GM18858 (cell line): ENCODE data around the gene ENG.

Source experiments
- ATAC-seq: cut with Tn5 transposase; IDR thresholded peaks from one replicate; pipeline ENCODE4 v1.9.1; 2021; ENCODE audit not compliant: unreplicated experiment

ENG gene

DNA sequence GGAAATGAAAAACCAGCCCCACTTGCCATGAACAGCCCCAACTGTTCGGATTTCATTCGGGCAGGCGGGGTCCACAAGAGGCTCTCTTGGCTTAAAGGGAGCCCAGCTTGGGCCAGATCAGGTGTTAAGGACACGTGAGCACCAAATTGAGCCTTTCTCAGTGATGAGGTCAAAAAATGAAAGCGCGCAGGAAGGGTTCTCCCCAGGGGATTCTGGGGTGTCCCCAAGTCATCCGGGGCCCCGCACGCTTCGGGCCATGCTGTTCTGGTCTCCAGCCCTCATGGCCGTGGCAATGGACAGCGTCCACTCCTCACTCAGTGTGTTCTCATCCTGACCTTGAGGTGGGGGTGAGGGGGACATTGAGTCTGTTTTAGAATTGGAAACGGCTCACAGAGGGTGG lies 12.1 kb upstream of the ENG start:
- no peak for ATAC-seq

DNA sequence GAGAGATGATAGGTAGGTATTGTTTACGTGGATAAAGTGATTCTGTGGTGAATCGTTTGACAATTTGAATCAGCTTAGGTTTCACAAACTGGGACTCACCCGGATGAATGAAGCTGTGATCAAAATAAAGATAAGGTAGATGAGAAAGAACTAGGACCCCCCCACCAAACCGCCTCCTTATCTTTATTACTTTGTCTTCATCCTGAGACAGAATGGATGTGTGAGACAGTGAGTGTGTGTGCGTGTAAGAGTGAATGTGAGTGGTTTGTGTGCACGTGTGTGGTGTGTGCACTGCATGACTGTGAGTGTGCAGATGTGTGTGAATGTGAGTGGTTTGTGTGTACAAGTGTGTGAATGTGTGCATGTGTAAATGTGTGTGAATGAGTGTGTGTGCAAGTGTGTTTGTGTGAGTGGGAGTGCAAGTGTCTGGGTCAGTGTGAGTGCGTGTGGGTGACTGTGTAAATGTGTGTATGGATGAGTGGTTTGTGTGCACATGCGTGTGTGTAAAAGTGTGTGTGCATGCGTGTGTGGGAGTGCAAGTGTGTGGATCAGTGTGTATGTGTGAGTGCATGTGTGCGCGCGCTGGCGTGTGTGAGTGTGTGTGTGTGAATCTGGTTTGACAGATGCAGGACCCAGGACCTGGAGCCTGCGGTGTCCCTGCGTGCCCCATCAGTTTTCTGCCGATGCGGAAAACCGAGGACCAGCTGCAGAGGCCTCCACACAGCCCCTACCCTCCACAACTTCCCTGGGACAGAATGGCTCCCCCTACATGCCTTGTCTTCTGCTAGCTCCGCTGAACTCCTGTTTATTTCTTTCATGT lies 11.4 kb upstream of the ENG start:
- ATAC-seq, result no peak

DNA sequence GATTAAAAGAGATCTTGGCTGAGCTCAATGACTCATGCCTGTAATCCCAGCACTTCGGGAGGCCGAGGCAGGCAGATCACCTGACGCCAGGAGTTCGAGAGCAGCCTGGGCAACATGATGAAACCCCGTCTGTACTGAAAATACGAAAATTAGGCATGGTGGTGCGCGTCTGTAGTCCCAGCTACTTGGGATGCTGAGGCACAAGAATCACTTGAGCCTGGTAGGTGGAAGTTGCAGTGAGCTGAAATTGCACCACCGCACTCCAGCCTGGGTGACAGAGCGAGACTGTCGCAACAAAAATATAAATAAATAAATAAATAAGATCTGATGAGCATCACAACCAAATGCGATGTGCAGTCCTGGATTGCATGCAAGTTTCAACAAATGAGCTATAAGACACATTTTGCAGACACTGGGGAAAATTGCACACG lies 8.7 kb upstream of the ENG start:
- ATAC-seq, result no peak

DNA sequence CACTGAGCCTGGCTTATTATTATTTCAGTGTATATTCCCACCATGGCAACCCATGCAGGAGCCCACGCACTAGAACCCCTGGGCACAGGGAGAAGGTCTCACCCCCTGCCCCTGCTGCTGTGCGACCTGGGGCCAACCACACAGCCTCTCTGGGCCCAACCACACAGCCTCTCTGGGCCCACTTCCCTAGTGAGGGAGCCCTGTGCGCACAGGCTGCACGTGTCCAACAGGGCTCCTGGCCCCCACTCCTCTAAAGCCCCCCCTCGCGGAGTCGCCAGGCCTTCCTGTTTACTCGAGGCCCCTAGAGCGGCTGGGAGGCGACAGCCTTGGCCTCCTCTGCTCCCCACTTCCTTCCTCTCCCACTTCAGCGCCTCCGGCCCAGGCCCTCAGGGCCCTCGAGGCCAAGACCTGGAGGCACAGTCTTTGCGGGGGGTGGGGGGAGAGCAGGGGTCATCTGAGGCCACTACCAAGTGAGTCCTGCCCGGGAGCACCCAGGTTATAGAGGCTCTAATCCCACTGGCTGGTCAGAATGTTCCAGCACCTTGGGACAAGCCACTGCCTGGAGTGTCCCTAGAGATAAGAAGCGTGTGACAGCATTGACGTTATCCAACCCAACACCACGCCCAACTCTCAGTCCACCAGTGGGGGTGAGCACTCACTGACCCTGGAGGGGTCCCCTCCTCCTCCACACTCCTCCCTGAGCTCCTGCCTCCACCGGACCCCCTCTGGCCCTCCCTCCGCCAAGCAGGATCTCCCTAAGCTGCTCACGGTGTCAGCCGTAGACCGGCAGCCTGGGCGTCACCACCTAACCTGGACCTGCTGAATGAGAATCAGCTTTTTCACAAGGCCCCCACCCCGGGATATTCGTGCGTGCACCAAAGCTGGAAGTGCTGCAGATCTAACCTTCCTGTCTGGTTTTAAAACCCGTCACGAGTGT lies 7.9 kb upstream of the ENG start:
- no peak for ATAC-seq

DNA sequence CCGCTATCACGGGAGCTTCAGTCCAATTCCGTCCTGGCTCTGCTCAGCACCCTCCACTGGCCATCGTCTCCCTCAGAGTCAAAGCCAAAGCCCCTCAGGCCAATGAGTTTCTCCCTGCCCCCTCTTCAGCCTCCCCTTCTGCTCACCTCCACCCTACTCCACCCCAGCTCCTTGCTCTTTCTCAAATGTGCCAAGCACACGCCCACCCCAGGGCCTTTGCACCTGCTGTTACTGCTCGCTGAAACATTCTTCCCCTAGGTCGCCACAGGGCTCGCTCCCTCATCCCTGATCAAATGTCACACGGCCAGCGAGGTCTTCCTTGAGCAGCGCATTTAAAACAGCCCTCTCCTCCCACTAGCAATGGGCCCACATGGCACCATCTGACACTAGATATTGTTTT lies 6.3 kb upstream of the ENG start:
- no peak for ATAC-seq

DNA sequence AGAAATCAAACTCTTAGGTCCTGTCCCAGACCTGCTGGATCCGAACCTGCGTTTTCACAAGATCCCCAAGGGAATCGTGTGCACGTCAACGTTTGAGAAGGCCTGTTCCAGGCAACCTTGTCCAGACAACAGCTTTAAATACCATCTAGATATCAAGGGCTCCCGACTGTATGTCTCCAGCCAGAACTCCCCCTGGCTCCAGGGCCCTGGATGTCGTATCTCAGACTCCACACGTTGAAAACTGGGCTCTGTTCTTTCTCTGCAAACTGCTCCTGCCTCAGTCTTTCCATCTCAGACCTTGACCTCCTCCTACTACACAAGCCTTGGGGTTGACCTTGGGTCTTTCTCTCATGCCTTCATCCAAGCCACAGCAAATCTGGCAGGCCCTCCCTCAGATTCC lies 5.8 kb upstream of the ENG start:
- ATAC-seq, result no peak

DNA sequence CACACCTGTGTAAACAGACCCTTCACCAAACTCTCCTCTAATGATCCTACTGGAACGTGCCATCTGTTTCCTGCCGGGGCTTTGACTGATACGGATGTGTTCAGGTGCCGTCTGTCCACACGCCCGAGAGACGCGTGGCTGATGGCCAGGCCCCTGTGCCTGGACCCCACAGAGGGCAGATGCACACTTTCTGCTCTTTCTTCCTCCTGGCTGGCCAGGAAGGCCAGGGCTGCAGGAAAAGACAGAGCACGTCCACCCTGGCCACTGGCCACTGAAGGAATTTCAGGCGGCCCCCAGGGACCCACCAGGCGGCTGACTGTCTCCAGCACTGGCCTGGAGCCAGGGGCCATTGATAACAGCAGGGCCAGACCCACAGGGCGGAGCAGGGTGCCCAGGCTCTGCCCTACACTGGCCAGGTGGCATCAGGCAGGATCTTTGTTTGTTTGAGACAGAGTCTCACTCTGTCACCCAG lies 3.6 kb upstream of the ENG start:
- no peak for ATAC-seq

DNA sequence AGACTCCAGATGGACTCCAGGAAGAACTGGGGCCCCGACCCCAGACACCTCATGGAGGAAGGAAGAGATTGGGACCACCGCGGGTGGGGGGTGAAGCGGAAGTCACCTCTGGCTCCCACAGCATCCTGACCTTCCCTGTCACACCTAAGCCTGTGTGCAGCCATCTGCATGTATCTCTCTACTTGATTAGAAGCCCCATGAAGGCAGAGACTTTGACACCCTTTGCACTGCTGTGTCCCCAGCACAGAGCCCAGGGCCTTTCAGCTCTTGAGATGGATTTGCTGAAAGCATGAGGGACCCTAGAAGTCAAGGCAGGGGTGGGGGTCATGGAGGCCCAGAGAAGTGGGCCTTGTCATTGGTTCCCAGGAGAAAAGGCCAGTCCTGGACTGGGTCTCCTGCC lies 2.8 kb upstream of the ENG start:
- no peak for ATAC-seq

DNA sequence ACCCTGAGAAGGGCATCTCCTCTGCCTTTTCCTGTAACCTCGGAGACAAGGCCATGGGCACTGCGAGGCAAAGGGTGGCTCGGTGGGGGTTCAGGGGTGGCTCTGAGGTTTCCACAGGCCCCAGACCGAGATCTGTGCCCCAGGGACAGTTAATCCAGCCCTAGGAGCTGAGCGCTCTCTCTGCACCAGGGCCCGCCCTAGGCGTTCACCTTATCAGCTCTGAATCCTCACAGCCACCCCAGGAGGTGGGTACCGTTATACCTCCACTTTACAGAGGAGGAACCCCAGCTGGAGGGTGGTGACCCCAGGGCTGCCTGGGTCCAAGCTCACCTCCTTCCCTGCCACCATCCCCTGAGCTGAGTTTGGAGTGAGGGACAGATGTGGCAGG lies 2.3 kb upstream of the ENG start:
- no peak for ATAC-seq

DNA sequence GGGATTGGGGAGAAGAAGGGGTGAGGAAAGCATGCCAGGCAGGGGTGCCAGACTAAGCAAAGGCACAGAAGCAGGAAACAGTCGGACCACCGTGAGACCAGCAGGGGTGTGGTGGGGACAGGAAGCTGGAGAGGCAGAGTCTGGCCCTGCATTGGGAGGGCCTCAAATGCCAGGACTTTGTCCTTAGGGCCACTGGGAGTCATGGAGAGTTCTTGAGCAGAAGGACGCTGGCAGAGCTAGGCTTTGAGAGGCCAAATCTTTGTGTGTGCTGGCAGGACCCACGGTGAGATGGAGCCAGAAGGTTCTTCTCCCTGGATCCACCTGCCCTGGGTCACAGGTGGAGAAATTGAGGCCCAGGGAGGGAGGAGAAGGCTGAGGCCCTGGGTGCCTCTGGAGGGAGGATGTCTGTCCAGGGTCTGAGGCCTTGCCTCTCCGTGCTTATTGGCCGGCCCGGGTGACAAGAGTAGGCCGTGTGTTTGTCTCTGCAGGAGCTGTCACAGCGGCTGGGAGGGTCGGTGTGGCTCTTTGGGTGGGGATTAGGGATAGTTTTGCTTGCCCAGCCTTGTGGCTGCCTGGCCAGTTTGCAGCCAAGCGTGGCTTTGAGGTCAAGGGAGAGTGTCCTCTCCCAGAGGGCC lies 1.8 kb upstream of the ENG start:
- ATAC-seq, result no peak

DNA sequence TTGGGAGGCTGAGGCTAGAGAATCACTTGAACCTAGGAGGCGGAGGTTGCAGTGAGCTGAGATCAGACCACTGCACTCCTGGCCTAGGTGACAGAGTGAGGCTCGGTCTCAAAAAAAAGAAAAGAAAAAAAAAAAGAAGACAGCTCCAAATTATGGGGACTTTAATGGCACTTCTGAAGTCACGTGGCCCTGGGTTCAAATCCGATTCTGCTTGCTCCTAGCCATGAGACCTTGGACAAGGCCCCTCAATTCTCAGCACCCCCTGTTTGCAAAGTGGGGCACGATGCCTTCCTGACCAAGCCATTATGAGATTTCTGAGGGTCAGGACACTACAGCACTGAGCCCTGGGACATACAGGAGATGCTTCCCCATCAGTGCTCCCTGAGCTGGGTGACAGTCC lies 1.1 kb upstream of the ENG start:
- no peak for ATAC-seq

DNA sequence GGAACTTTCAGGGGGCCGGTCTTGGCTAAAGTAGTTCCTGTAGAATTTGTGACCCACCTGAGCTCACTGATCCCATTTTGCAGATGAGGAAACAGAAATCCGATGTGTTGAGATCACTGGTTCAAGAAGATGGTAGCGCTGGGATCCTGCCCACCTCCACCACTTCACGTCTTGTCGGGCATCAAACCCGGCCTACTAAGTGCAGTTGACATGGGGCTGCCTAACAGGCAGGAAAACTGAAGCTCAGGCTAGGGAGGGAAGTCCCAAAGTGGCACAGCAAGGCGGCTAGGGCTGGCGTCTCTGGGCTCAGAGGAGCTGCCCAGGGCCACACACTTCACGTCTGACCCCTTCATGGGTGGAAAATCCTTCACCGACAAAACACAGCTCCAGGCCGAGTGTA lies 502 bp upstream of the ENG start:
- ATAC-seq, result no peak

DNA sequence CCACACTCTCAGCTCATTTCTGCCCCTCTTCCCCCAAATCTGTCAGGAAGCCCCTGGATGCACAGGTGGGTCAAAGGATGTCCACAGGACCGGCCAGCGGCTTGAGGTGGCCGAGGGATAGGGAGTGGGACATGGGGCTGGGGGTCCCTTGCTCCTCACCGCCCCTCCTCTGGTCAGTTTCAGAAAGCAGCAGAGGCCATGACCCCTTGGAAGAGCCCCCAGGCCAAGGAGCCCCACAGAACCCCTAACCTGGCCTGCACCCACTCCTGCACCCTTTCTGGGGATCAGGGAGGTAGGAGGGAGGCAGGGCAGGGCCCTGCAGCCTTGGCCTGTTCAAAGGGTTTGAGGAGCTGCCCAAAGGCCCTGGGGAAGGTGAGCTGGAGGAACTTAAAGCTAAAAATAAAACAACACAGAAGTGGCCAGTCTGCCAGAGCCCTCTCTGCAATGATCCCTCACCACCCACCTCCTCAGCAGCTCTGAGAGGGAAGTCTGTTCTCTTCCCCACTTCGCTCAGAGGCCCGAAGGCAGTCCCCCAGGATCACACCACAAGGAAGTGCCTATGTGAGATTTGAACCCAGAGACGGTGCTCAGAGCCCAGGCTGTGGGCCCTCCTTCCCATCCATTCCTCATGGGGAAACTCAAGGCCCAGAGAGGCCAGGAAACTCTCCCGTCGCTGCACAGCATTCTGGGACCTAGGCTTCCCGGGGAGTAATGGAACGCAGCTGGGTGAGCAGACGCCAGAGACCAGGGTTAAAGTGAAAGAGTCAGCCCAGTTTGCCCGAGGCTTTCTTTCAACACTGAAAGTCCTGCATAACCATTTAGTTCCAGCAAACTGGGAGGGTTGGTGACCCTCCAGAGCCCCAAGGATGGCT lies 910 bp downstream of the ENG start:
- ATAC-seq, result no peak

DNA sequence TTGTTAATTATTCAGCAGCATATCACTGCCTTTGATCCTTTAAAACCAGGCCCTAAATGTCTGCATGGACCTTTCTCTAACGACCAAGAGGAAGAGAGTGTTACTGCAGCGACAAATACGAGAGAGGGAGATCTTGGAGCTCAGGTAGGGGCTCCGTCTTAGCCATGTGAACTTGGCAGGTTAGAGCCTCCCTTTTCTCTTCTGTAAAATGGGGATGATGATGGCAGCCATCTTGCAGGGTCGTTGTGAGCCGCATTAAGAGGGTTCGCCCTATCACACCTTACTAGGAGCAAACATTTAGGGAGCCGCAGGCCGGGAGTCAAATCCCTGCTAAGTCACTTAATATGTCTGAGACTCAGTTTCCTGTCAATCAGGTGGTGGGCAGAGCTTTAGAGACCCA lies 1.6 kb downstream of the ENG start:
- ATAC-seq, result no peak

DNA sequence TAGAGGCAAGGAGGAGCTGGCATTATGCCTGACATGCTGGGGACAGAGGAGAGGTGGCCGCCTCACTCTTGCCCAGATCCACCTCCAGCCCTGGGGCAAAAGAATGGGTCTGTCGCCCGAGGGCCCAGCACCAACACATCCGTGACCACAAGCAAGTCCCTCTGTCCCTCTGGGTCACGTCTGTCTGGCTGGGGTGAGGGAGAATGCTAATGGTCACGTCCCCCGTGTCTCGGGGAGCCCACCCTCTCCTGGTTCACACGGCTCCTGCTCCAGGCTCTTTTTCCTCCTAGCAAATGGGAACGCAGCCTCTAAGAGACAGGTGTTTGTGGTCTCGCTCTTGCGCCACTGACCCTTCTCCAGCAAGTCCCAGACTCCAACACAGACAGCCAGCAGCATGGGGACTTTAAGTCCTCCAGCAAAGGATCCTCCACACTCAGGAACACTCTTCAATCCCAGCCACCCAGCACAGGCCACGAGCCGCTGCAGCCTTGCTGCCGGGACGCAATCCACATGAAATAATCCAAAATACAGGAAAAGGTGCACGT lies 4.1 kb downstream of the ENG start:
- ATAC-seq, result no peak

DNA sequence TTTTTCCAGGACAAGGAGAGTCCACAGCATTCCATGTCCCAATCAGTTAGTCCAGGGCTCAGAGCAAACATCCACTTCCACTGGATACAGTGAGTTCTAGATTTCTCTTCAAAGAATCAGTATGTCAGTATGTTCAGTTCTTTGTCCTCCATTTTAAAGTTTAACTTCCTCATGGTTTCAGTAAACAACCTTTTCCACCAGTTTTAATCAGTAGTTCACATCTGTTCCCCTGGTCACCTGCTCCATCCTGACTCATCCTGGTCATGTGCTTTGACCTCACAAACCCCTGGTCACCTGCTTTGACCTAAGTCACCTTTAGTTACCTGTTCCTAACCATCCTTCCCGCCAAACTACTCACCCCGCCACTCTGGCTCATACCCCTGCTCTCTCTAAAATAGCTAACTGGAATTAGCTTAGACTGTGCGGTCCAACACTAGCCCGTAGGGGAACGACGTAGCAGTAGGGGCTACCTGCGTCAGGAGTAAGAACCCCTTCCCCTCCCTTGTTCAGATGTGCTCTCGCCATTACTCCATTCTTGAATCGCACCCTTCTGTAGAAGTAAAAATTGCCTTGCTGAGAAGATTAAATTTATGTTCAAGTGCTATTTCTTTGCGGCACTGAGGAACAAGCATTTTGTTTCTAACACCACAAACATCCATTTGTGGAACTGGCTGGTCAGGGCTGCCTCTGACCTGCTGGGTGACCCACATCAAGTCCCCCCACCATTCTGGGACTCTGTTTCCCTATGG lies 5.5 kb downstream of the ENG start:
- no peak for ATAC-seq

DNA sequence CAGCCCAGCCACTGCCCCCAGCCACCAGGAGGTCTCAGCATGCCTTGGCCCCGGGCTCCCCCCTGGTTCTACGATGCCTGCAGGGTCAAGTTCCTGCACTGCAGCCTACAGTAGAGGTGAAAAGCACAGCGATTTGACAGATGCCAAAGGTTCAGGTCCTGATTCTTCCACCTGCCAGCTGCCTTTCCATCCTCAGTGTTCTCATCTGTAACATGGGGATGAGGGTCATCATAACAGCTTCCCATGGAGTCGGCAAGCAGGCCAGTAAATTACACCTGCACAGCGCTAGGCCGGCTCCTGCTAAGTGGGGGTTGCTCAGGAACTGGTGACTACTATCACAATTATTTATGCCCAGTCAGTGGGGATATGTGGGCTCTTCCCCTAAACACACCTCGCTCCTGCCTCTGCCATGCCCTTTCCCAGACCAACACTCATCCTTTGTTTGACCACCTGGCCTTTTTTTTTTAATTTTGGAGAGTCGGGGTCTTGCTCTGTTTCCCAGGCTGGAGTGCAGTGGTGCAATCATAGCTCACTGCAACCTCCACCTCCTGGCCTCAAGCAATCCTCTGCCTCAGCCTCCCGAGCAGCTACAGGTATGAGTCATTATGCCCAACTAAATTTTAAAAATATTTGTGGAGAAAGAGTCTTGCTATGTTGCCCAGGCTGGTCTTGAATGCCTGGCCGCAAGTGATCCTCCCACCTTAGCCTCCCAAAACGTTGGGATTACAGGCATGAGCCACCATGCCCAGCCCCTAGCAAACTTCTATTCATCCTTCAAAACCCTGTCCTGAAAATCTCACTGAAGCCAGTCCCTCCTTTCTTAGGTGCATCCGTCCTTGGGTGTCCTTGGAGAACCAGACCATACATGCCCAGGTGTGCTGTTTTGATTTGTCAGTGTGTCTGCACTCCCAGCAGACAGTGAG lies 6.4 kb downstream of the ENG start:
- ATAC-seq, result no peak

DNA sequence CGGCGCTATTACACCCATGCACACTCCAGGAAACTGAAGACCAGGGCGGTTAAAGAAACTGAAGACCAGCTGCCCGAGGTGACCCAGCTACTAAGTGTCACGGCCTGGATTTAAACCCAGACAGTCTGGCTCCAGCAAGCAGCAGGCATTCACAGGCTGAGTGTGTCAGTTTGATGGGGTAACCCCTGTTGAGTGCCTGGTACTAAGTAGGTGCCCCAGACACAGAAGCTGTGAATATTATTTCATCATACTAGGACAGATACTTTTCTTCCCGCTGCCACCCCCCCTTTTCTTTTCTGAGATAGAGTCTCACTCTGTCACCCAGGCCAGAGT lies 7.3 kb downstream of the ENG start:
- no peak for ATAC-seq
